ENCODE measurements around the gene GABRB1.

GRCh38 chr4:47359891-47360290 is 328.5 kb downstream of the GABRB1 start:
- TF ChIP-seq ZNF274 (IDR thresholded peaks at IDR 0.05; ENCODE audit: low read depth, low read length), result no peak
- no peak for TF ChIP-seq YY1 (IDR thresholded peaks at IDR 0.05; ENCODE audit: insufficient read depth, insufficient read length)
- no peak for TF ChIP-seq SUZ12 (IDR thresholded peaks at IDR 0.05; ENCODE audit: extremely low read depth, insufficient read depth, insufficient read length)
